IMR-90 (cell line): Measurements from ENCODE around the gene NDST1. TPM values are rescaled to one million over a fixed set of nuclear protein-coding genes. Genes with fewer than 3 reads are reported as not detected.

ENCODE experiments used
- ATAC-seq: fragments of 200-7000 bp; cut with Tn5 transposase; 2 replicates; pipeline ENCODE4 v1.9.1; 2020; ENCODE audit warnings: low read depth, mild to moderate bottlenecking, moderate library complexity
- BruUV-seq: library from RNA; stranded (reverse); fragments of 400-500 nt; replicated peaks from 2 replicates; lab custom pipeline; 2021; lab: Mats Ljungman, UMichigan
- CTCF ChIA-PET: fragments of 300-600 bp; formaldehyde crosslinking; extraction: SDS; loops from one replicate; lab custom pipeline; 2021; ENCODE audit warnings: antibody characterized with exemption; lab: Yijun Ruan, JAX
- POLR2A ChIA-PET: fragments of 300-600 bp; sonication (Branson Sonifier 250); formaldehyde crosslinking; loops from one replicate; lab custom pipeline; 2022; ENCODE audit warnings: antibody characterized with exemption; ENCODE audit not compliant: unreplicated experiment; lab: Charles Lee
- DNase-seq: peaks from one replicate; pipeline ENCODE4 v3.0.0; 2013
- H2AFZ ChIP-seq: replicated peaks from 2 replicates; pipeline ENCODE3; 2013; ENCODE audit warnings: low read length, mild to moderate bottlenecking; ENCODE audit not compliant: poor library complexity
- H2AK5ac ChIP-seq: 2 replicates; pipeline ENCODE4 v1.6.1; 2013; ENCODE audit warnings: low read depth, low read length, inconsistent platforms
- H2AK9ac ChIP-seq: replicated peaks from 2 replicates; pipeline ENCODE3; 2013; ENCODE audit warnings: mild to moderate bottlenecking, low read depth, low read length, moderate library complexity; ENCODE audit not compliant: poor library complexity
- H2BK120ac ChIP-seq: 2 replicates; pipeline ENCODE4 v1.6.1; 2013; ENCODE audit warnings: low read depth, low read length, inconsistent platforms
- H2BK15ac ChIP-seq: 3 replicates; pipeline ENCODE4 v1.6.1; 2013; ENCODE audit warnings: low read depth, low read length, inconsistent platforms
- H2BK20ac ChIP-seq: 2 replicates; pipeline ENCODE4 v1.6.1; 2013; ENCODE audit warnings: low read depth, mild to moderate bottlenecking, inconsistent platforms, low read length, moderate library complexity
- H2BK5ac ChIP-seq: 2 replicates; pipeline ENCODE4 v1.6.1; 2013; ENCODE audit warnings: mild to moderate bottlenecking, low read depth, low read length, inconsistent platforms; ENCODE audit not compliant: poor library complexity, severe bottlenecking
- H3K14ac ChIP-seq: replicated peaks from 2 replicates; pipeline ENCODE4 v1.6.1; 2013; ENCODE audit warnings: low read depth, low read length, inconsistent platforms
- H3K18ac ChIP-seq: 2 replicates; pipeline ENCODE4 v1.6.1; 2013; ENCODE audit warnings: low read depth, low read length, control low read depth
- H3K23ac ChIP-seq: 2 replicates; pipeline ENCODE4 v1.6.1; 2013; ENCODE audit warnings: low read depth, low read length, inconsistent platforms
- H3K27ac ChIP-seq: 2 replicates; pipeline ENCODE4 v1.5.1; 2013; ENCODE audit warnings: mild to moderate bottlenecking, control low read depth, low read length; ENCODE audit not compliant: insufficient read depth
- H3K27me3 ChIP-seq: 2 replicates; pipeline ENCODE4 v1.6.1; 2013; ENCODE audit warnings: low read length; ENCODE audit not compliant: control insufficient read depth, insufficient read depth
- H3K36me3 ChIP-seq: 2 replicates; pipeline ENCODE4 v1.6.1; 2013; ENCODE audit warnings: low read length, mixed read lengths; ENCODE audit not compliant: control insufficient read depth, insufficient read depth
- H3K4ac ChIP-seq: 2 replicates; pipeline ENCODE4 v1.6.1; 2013; ENCODE audit warnings: low read depth, low read length, inconsistent platforms
- H3K4me1 ChIP-seq: 2 replicates; pipeline ENCODE4 v1.6.1; 2013; ENCODE audit warnings: low read length, mixed read lengths; ENCODE audit not compliant: control insufficient read depth, insufficient read depth
- H3K4me2 ChIP-seq: 2 replicates; pipeline ENCODE4 v1.6.1; 2013; ENCODE audit warnings: low read depth, mild to moderate bottlenecking, control low read depth, low read length, moderate library complexity
- H3K4me3 ChIP-seq: 2 replicates; pipeline ENCODE4 v1.5.1; 2013; ENCODE audit warnings: low read depth, mild to moderate bottlenecking, control low read depth, low read length, moderate library complexity; ENCODE audit not compliant: insufficient read depth
- H3K56ac ChIP-seq: 2 replicates; pipeline ENCODE4 v1.6.1; 2013; ENCODE audit warnings: low read length, inconsistent platforms; ENCODE audit not compliant: insufficient read depth; ENCODE audit errors: extremely low read depth
- H3K79me1 ChIP-seq, 2 experiments: 2 replicates each; pipeline ENCODE4 v1.6.1; 2013; ENCODE audit warnings: low read length in 2 of 2, inconsistent platforms in 1 of 2, low read depth in 1 of 2
- H3K9ac ChIP-seq: 2 replicates; pipeline ENCODE4 v1.6.1; 2013; ENCODE audit warnings: low read depth, low read length, control low read depth
- H3K9me1 ChIP-seq: 2 replicates; pipeline ENCODE4 v1.6.1; 2013; ENCODE audit warnings: low read length, inconsistent platforms; ENCODE audit not compliant: insufficient read depth
- H3K9me3 ChIP-seq: 2 replicates; pipeline ENCODE4 v1.6.1; 2013; ENCODE audit warnings: low read length; ENCODE audit not compliant: control insufficient read depth, insufficient read depth
- H4K20me1 ChIP-seq: 2 replicates; pipeline ENCODE4 v1.6.1; 2013; ENCODE audit warnings: low read length, inconsistent platforms; ENCODE audit not compliant: insufficient read depth
- H4K5ac ChIP-seq: 2 replicates; pipeline ENCODE4 v1.6.1; 2013; ENCODE audit warnings: mild to moderate bottlenecking, low read depth, low read length, control low read depth
- H4K8ac ChIP-seq, 2 experiments: 2 replicates each; pipeline ENCODE4 v1.6.1; 2013; ENCODE audit warnings: low read depth in 2 of 2, low read length in 2 of 2, control low read depth in 1 of 2, inconsistent platforms in 1 of 2
- H4K91ac ChIP-seq: 2 replicates; pipeline ENCODE4 v1.6.1; 2013; ENCODE audit warnings: low read depth, low read length, inconsistent platforms; ENCODE audit not compliant: insufficient read depth
- BHLHE40 ChIP-seq: fragments of 150-350 bp; IDR thresholded peaks from 2 replicates; pipeline ENCODE4 v1.6.1; 2016; ENCODE audit warnings: mild to moderate bottlenecking, low read depth, low read length
- CHD1 ChIP-seq: IDR thresholded peaks from 2 replicates; pipeline ENCODE4 v1.6.1; 2012; ENCODE audit warnings: low read depth, low read length, improper control_type of control experiment
- CTCF ChIP-seq: conservative IDR thresholded peaks from 2 replicates; pipeline ENCODE4 v1.5.1; 2012; ENCODE audit warnings: mild to moderate bottlenecking, low read depth, low read length, improper control_type of control experiment
- FOS ChIP-seq: fragments of 150-350 bp; IDR thresholded peaks from 2 replicates; pipeline ENCODE4 v1.6.1; 2016; ENCODE audit warnings: low read depth, low read length
- MAFK ChIP-seq: IDR thresholded peaks from 2 replicates; pipeline ENCODE4 v1.6.1; 2012; ENCODE audit warnings: low read depth, low read length, improper control_type of control experiment
- MAZ ChIP-seq: IDR thresholded peaks from 2 replicates; pipeline ENCODE4 v1.6.1; 2012; ENCODE audit warnings: low read depth, mild to moderate bottlenecking, low read length, improper control_type of control experiment, moderate library complexity, borderline replicate concordance
- MXI1 ChIP-seq: IDR thresholded peaks from 2 replicates; pipeline ENCODE4 v1.6.1; 2012; ENCODE audit warnings: low read depth, mild to moderate bottlenecking, low read length, moderate library complexity, borderline replicate concordance
- RAD21 ChIP-seq: IDR thresholded peaks from 2 replicates; pipeline ENCODE4 v1.6.1; 2012; ENCODE audit warnings: low read length, improper control_type of control experiment
- RCOR1 ChIP-seq: IDR thresholded peaks from 2 replicates; pipeline ENCODE4 v1.6.1; 2012; ENCODE audit warnings: mild to moderate bottlenecking, low read length, improper control_type of control experiment; ENCODE audit not compliant: insufficient replicate concordance
- RFX5 ChIP-seq: IDR thresholded peaks from 2 replicates; pipeline ENCODE4 v1.8.0; 2012; ENCODE audit warnings: low read depth, mild to moderate bottlenecking, low read length, moderate library complexity
- WGBS, 2 experiments: methylation state at CpG; one replicate each; pipeline versions ENCODE4 v1.1.5 to v1.1.7; 2013; ENCODE audit warnings: missing lambda C conversion rate in 2 of 2; ENCODE audit not compliant: insufficient read length in 1 of 2; ENCODE audit errors: extremely low coverage in 2 of 2; 5-methylcytosine and 5-hydroxymethylcytosine counted together
- dilution Hi-C: fragments of 300-500 bp; cut with HindIII; formaldehyde crosslinking; loops from one replicate; pipeline ENCODE4 v1.14.3; 2018; ENCODE audit warnings: low sequenced_read_pairs; ENCODE audit not compliant: unreplicated experiment
- in situ Hi-C: fragments of 300-500 bp; cut with MboI; formaldehyde crosslinking; loops from 3 replicates; pipeline ENCODE4 v1.14.3; 2019; ENCODE audit warnings: low sequenced_read_pairs, inconsistent platforms, mixed read lengths
- intact Hi-C: fragments of 100-400 bp; cut with micrococcal nuclease; formaldehyde crosslinking; loops from 2 replicates; pipeline ENCODE4 v1.10.0; 2022
- polyA plus RNA-seq, 3 experiments: library from polyadenylated mRNA; depleted of rRNA; stranded (reverse); fragments of >200 nt; gene quantifications; 2 replicates each; pipeline ENCODE4 v1.2.3, GENCODE V29; 2012; ENCODE audit warnings: low replicate concordance in 1 of 3
- total RNA-seq: library from RNA; depleted of rRNA; stranded (reverse); fragments of >200 nt; gene quantifications from 2 replicates; pipeline ENCODE4 v1.2.3, GENCODE V29; 2012

The NDST1 gene
- total and polyA plus RNA-seq, 2 of the 4 experiments (the other 2 are of a cell fraction), result 30.5 to 80.4 TPM

- Histone ChIP-seq H3K23ac (no peak overlapping the region), H2AK5ac (no peak overlapping the region), H4K5ac (no peak overlapping the region), H3K56ac (no peak overlapping the region), H3K9ac (no peak overlapping the region), H3K27ac (no peak overlapping the region), H4K8ac (no peak overlapping the region), H3K4ac (no peak overlapping the region), H2BK15ac (no peak overlapping the region), H2AFZ (no peak overlapping the region), H3K9me3 (no peaks in the 10 kb centered on the region), H3K27me3 (no peaks in the 10 kb centered on the region), H3K4me2 (no peak overlapping the region), H3K9me1 (no peaks in the 10 kb centered on the region), H3K79me1 (peaks cover 10 to 20% of the 10 kb centered on the region in 2 experiments), H2BK5ac (no peak overlapping the region), H4K91ac (no peak overlapping the region), H3K36me3 (peaks cover 56% of the 10 kb centered on the region), H2BK20ac (no peak overlapping the region), H3K18ac (no peak overlapping the region), H3K14ac (no peak overlapping the region), H2AK9ac (no peak overlapping the region), H3K4me1 (0 out of 2 replicates have a peak, but pooled peaks cover 4% of the 10 kb centered on the region), H4K20me1 (peaks cover 7% of the 10 kb centered on the region; the same call in 1 of the 2 replicates), H2BK120ac (no peak overlapping the region), H3K4me3 (no peak overlapping the region)
- POLR2A ChIA-PET, result no interaction called here
- no peak for ATAC-seq
- in situ Hi-C loops, result no loop called here
- intact Hi-C loops, result no loop called here
- CTCF ChIA-PET, result interaction anchor here (0.5 kb wide), 1 partner anchor 91 kb away, joined by 3 read pairs; no protein-coding TSS in a partner anchor
- dilution Hi-C loops, result no loop called here
- BruUV-seq, result no TSS peak
- DNase-seq, result no peak
- 80% methylated on average over 1 of the region's 8 CpGs; no CpG with 5 or more reads in 1 of the 2 experiments for WGBS, 2 experiments
- no peak for TF ChIP-seq MAZ
- no peak for TF ChIP-seq MXI1
- TF ChIP-seq MAFK, result no peak
- TF ChIP-seq RAD21, result no peak
- no peak for TF ChIP-seq BHLHE40
- TF ChIP-seq RFX5, result no peak
- TF ChIP-seq RCOR1, result no peak
- TF ChIP-seq CTCF, result no peak
- no peak for TF ChIP-seq FOS
- TF ChIP-seq CHD1, result no peak
Observed at GRCh38 chr5:150554857-150555256, 46.9 kb downstream of the NDST1 start.
